Colon (tissue), 2 donors: ENCODE results near the gene CDSN.
"Not testable (repeated sequence)": the region's sequence is repeated elsewhere in the genome, so short reads cannot be mapped to it uniquely, and the experiment has no call there.

ENCODE experiments used
- FAIRE-seq: peaks from 2 replicates; lab custom pipeline; 2012; peaks lifted over from hg19 to GRCh38; lab: Jason Lieb, UNC
- donor health status: control.
- donor health status: control.

Gene CDSN

DNA sequence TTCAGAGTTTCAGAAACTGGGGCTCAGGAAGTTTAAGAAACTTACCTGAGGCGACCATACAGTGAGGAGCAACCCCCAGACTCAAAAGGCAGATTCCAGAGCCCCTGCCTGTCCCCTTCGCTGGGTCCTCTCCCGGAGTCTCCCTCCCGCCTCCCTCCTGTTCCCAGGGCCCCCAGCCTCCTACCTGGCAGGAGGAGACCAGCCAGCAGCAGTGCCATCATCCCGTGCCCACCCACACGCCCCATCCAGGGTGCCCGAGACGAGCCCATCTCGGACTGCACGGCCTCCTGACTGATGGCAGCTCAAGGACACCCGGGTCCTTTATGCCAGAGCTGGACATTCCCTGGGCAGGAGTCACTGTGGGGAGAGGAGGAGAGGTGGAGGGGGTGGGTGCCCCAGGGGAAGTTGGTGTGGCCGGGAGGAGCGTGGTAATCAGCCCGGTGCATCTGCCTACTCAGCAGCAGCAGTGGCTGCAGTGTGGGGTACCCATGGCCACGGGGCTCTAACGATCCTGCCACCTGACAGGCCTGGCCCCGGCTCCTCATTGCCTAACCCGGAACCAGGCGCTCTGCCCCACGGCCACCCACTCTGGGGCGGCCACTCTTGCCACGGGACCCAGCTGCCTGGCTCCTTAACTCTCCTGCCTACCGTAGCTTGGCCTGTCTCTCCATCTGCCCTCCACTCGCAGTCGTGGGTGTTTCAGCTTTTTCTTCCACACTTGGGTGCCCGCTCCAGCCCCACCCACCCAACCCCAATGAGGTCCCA lies at the start of gene CDSN:
CDSN (minus strand) TSS at position 296 of the 765 bp plus-strand sequence; CDS start at position 269, 27 bp downstream.
- no peak for FAIRE-seq

GRCh38 chr6:31169123-31169857 lies 49.0 kb upstream of the CDSN start:
- no peak for FAIRE-seq

DNA sequence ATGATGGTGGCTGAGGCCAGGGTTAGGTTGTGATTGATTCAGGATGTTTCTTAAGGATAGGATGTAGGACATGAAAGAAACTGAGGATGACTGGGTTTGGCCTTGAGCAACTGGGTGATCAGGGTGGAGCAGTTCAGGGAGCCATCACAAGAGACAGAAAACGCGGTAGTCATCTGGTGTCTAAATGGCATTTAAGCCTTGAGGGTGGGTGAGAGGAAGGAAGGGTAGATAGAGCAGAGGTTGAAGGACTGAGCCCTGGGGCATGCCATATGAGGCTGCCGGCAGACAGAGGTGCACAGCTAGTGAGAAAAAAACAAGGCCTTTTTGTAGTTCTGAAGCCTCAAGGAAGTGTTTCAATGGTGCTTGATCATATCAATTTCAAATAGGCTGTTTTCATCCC lies 48.4 kb upstream of the CDSN start:
- FAIRE-seq = no peak

GRCh38 chr6:31165986-31166385 lies 45.7 kb upstream of the CDSN start:
- no peak for FAIRE-seq

GRCh38 chr6:31165064-31165832 lies 45.0 kb upstream of the CDSN start:
- not testable (repeated sequence) for FAIRE-seq

DNA sequence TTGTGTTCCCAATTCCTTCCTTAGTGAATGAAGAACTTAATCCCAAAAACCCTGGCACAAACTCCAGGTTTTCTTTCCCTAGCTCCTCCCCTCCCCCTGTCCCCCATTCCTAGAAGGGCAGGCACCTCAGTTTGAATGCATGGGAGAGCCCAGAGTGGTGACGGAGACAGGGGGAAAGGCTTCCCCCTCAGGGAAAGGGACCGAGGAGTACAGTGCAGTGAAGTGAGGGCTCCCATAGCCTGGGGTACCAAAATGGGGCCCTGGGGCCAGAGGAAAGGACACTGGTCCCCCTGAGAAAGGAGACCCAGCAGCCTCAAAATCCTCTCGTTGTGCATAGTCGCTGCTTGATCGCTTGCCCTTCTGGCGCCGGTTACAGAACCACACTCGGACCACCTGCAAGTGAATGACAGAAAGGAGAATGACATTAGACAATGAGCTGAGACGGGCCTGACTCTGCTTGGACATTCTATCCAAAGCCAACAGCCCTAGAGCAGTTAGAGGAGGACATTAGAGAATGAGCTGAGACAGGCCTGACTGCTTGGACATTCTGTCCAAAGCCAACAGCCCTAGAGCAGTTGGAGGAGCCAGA lies 44.3 kb upstream of the CDSN start:
- not testable (repeated sequence) for FAIRE-seq

GRCh38 chr6:31163922-31164321 lies 43.7 kb upstream of the CDSN start:
- FAIRE-seq = no peak

DNA sequence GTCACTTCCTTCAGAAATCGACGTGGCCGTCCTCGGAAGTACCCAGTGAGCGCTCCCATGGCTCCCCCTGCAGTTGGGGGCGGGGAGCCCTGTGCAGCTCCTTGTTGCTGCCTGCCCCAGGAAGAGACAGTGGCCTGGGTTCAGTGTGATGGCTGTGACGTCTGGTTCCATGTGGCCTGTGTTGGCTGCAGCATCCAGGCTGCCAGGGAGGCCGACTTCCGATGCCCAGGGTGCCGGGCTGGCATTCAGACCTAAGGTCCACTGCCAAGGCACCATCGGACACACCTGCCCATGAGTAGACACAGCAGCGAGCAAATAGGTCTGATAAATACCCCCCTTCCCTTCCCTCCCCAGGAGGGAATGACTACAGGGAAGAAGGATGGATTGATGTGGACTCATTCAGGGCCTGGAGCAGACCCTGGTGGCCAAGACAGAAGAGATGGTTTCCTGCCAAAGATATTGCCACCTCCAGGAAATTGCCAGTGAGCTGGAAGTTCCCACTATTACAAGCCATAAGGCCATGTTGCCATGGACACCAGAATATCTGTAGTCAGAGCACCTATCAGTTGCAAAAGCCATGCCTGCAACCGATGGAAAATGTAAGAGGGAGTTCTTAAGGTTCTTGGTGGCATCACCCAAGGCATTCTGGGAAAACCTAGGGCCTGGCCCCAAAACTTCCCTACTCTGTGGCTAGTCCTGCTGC lies 42.4 kb upstream of the CDSN start:
- FAIRE-seq = no peak

DNA sequence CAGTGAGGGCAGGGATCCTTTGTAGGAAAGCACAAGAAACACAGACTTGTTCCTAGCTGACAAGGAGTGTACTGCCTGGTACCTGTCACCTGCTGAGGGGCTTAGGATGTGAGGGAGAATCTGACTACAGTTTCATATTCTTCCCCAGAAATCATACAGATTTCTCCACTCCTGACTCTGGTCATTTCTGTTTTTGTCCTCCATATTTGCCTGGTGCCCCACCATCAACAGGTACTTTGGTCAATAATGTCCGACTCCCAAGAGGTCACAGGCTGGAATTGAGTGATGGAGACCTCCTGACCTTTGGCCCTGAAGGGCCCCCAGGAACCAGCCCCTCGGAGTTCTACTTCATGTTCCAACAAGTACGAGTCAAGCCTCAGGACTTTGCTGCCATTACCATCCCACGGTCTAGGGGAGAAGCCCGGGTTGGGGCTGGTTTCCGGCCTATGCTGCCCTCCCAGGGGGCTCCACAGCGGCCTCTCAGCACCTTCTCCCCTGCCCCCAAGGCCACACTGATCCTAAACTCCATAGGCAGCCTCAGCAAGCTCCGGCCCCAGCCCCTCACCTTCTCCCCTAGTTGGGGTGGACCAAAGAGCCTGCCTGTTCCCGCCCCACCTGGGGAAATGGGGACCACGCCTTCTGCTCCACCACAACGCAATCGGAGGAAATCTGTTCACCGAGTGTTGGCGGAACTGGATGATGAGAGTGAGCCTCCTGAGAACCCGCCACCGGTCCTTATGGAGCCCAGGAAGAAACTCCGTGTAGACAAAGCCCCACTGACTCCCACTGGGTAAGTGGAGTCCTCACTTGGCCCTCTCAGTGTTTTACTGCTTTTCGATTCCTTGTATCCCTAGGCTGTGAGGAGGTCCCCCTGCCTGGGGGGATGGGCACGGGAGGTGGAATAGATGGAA lies 41.2 kb upstream of the CDSN start:
- FAIRE-seq = no peak

- no peak for FAIRE-seq
Observed at GRCh38 chr6:31158863-31159855, 38.9 kb upstream of the CDSN start.

DNA sequence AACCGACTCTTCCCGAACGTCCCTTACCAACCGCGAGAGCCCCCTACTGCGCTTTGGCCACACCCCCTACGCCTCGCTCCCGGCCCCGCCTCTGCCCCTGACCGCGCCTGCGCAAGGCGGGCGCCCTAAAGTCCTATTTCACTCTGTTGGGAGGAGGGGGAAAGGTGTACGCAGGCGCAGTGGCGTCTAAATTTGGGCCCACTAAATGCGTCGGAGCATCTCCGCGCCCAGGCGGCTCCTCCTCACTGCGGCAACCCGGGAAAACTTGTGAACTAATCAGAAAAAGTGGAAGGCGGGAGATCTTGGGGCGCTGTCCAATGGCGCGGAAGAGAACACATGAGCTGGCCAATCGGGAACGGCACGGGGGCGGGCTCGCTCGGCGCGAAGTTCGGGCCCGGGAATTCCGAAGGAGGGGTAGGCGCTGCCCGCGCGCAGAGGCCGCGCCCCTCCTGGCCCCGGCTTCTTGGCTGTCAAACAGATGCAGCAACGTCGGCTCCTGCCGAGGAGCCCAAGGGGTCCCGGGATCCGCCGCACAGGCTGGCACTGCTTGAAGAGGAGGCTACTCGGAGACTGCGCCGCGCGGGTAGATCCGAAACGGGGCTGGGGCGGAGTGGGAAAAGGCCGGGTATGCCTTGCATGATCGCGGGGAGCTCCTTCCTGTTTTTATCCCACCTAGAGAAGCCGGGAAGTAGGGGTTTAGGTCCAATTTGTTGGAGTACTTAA lies 38.1 kb upstream of the CDSN start, which contains the start of gene TCF19:
TCF19 (plus strand) TSS at position 450 of the 723 bp plus-strand sequence. CDS start 881 bp downstream, outside the sequence.
- peak; percentile 5 for FAIRE-seq

DNA sequence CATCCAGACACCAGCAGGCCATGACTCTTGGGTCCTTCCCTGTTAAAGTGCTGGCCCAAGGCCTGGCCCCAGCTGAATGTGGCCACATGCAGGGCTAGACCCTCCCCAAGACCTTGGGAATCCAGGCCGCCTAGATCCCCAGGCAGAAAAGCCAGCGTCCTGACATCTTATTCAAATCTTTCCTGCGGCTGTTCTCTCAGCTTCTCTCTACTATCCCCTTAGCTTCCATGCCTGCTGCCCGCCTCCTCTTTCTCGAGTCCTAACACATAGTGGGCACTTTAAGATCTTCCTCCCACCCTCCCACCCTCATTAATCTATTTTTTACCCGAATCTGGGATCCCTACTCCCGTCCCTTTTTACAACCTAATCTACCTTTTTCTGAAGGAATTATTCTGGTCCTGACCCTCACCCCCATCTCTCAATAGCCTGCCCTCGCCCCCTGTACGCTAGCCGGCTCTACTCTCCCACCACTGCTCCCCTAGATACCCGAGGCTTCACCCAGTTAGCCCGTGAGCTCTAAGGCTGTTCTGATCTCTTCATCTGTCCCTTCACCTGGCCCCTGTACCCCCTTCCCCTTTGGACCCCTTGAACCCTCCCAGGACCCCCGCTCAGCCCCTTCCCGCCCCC lies 37.4 kb upstream of the CDSN start, which contains the start of gene CCHCR1:
CCHCR1 (minus strand) TSS at position 290 of the 627 bp plus-strand sequence; CDS start at position 88, 202 bp downstream.
- FAIRE-seq = no peak

DNA sequence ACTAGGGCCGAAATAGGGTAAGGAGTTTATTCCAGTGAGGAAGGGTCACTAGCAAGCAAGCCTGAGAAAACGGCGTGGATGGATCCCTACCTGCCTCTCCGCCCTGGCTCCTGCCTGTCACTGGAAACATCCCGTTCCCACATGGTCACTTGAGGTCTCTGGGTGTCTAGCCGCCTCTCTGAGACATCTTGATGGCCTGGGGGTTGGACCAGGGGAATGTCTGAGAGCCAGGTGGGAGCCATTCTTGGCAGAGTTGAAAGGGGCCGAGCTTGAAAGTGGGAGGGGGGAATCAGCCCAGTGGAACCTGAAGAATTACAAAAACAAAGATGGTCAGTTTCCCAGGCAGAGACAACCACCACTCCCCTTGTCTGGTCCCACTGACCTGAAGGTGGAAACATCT lies 36.4 kb upstream of the CDSN start:
- FAIRE-seq = no peak

DNA sequence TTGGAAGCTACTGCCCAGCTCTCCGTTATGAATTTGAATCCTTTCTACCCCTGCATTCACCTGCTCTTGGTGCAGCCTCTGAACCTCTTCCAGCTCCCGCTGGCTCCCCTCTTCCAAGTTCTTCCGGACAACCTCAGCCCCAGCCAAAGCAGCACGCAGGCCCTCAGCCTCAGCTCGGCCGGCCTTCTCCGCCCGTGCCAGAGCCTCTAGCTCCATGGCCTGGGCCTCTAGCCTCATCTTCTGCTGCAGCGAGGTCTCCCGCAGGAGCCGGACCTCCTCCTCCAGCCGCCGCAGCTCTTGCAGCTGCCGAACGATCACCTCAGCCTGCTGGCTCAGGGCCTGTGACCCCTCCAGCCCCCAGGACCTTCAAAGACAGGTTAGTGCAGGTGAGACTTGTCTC lies 34.2 kb upstream of the CDSN start:
- no peak for FAIRE-seq

- no peak for FAIRE-seq
Observed at GRCh38 chr6:31152781-31153180, 32.5 kb upstream of the CDSN start.

- FAIRE-seq = no peak
Observed at GRCh38 chr6:31149827-31150447, 29.7 kb upstream of the CDSN start.

DNA sequence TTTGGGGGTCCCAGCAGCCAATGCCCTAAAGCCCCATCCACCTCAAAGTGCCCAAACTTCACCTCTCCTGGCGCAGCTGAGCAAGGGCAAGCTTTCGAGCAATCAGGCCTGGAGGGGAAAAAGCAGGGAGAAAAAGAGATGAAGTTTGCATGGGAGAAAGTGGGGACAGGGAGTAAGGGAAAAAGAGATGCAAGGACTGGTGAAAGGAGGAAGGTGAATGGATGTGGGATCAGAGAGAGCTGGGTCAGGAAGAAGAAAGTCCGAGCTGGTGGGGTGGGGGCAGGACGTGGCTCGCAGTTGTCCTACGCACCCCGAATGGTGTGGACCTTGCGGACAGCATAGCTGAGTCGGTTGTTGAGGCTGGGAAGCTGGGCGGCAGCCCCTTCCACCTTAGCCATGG lies 25.1 kb upstream of the CDSN start:
- FAIRE-seq = no peak

DNA sequence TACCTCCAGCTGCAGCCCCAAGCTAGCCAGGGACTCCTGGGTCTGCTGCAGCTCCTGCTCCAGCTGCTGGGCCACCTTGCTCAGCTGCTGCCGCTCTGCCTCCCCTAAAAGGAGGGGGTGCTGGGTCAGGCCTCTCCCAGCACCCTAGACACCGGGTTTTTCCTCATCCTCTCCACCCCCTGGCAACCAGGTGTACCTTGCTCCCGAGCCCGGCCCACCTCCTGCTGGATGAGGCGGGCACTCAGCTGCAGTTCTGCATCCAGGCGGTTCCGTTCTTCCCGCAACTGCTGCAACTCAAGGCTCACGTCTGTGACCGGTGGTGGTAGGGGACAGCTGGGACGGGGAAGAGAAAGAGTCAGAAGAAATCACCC lies 24.7 kb upstream of the CDSN start:
- FAIRE-seq = no peak
